GM12878 (cell line): ENCODE data around the gene MYO9B. TPM values are rescaled to one million over a fixed set of nuclear protein-coding genes. Genes with fewer than 3 reads are reported as not detected.

Experiments
- ATAC-seq: fragments of 200-7000 bp; cut with Tn5 transposase; 3 replicates; pipeline ENCODE4 v1.9.1; 2020; ENCODE audit warnings: mild to moderate bottlenecking, moderate library complexity
- BruUV-seq: library from RNA; stranded (reverse); fragments of 400-500 nt; replicated peaks from 2 replicates; lab custom pipeline; 2021; lab: Mats Ljungman, UMichigan
- CTCF ChIA-PET: fragments of 300-600 bp; sonication (Branson Sonifier 250); formaldehyde crosslinking; extraction: SDS; loops from one replicate; lab custom pipeline; 2021; ENCODE audit warnings: inconsistent platforms; lab: Yijun Ruan, JAX
- POLR2A ChIA-PET: fragments of 350-600 bp; formaldehyde crosslinking; extraction: SDS; loops from one replicate; lab custom pipeline; 2021; ENCODE audit warnings: inconsistent platforms; lab: Charles Lee
- RAD21 ChIA-PET: fragments of 300-600 bp; sonication (Branson Sonifier 250); formaldehyde crosslinking; loops from one replicate; lab custom pipeline; 2023; ENCODE audit warnings: antibody characterized with exemption; ENCODE audit not compliant: unreplicated experiment; lab: Charles Lee
- SMC1A ChIA-PET: fragments of 300-600 bp; sonication (Branson Sonifier 250); formaldehyde crosslinking; loops from one replicate; lab custom pipeline; 2023; ENCODE audit not compliant: unreplicated experiment, uncharacterized antibody; lab: Charles Lee
- DNase-seq: peaks from one replicate; pipeline ENCODE4 v3.0.0-alpha.2; 2011; ENCODE audit warnings: low read depth, low spot score
- FAIRE-seq: peaks from 3 replicates; lab custom pipeline; 2011; peaks lifted over from hg19 to GRCh38; lab: Jason Lieb, UNC
- H2AFZ ChIP-seq: 2 replicates; pipeline ENCODE4 v1.6.0; 2011; ENCODE audit warnings: low read depth, low read length, control low read depth; ENCODE audit not compliant: control insufficient read depth
- H3K27ac ChIP-seq: 2 replicates; pipeline ENCODE4 v1.5.1; 2011; ENCODE audit warnings: control low read depth; ENCODE audit not compliant: control insufficient read depth, insufficient read depth
- H3K27me3 ChIP-seq, 2 experiments: replicated peaks in 1 of 2; 2 replicates each; pipeline versions ENCODE4 v1.6.0 to v1.6.1; 2011; ENCODE audit warnings: low read length in 1 of 2; ENCODE audit not compliant: control insufficient read depth in 2 of 2, insufficient read depth in 2 of 2
- H3K36me3 ChIP-seq, 2 experiments: 2 replicates each; pipeline ENCODE4 v1.5.1; 2011; ENCODE audit warnings: low read length in 1 of 2; ENCODE audit not compliant: control insufficient read depth in 2 of 2, insufficient read depth in 2 of 2
- H3K4me1 ChIP-seq: 2 replicates; pipeline ENCODE4 v1.6.1; 2011; ENCODE audit warnings: mild to moderate bottlenecking, low read length, moderate library complexity, mixed read lengths; ENCODE audit not compliant: control insufficient read depth, insufficient read depth
- H3K4me2 ChIP-seq: 2 replicates; pipeline ENCODE4 v1.6.0; 2011; ENCODE audit warnings: control low read depth; ENCODE audit not compliant: control insufficient read depth, insufficient read depth
- H3K4me3 ChIP-seq: fragments of 200-600 bp; sonication (generic); 2 replicates; pipeline ENCODE4 v1.5.1; 2016
- H3K79me2 ChIP-seq: 2 replicates; pipeline ENCODE4 v1.6.0; 2011; ENCODE audit warnings: low read length; ENCODE audit not compliant: control insufficient read depth, insufficient read depth
- H3K9ac ChIP-seq: 2 replicates; pipeline ENCODE4 v1.8.0; 2011; ENCODE audit warnings: low read length, control low read depth, mixed read lengths; ENCODE audit not compliant: control insufficient read depth, insufficient read depth
- H3K9me3 ChIP-seq: replicated peaks from 3 replicates; pipeline ENCODE4 v1.5.1; 2011; ENCODE audit warnings: mild to moderate bottlenecking, low read length; ENCODE audit not compliant: control insufficient read depth, insufficient read depth
- H4K20me1 ChIP-seq: 2 replicates; pipeline ENCODE4 v1.6.0; 2011; ENCODE audit not compliant: control insufficient read depth, insufficient read depth
- CHD1 ChIP-seq: IDR thresholded peaks from 2 replicates; pipeline ENCODE4 v1.6.1; 2012; ENCODE audit warnings: low read depth, low read length, improper control_type of control experiment
- KLF5 ChIP-seq: fragments of 450-650 bp; IDR thresholded peaks from 2 replicates; pipeline ENCODE4 v1.6.1; 2014; ENCODE audit warnings: mild to moderate bottlenecking; ENCODE audit not compliant: partially characterized antibody
- POLR2A ChIP-seq: IDR thresholded peaks from 2 replicates; pipeline ENCODE4 v1.6.1; 2011; ENCODE audit warnings: low read depth, mild to moderate bottlenecking, low read length
- POLR2AphosphoS2 ChIP-seq: IDR thresholded peaks from 2 replicates; pipeline ENCODE4 v1.6.1; 2011; ENCODE audit warnings: low read depth, mild to moderate bottlenecking, low read length, improper control_type of control experiment, moderate library complexity
- SMAD1 ChIP-seq: fragments of 450-650 bp; IDR thresholded peaks from 2 replicates; pipeline ENCODE4 v1.6.1; 2018; ENCODE audit warnings: mild to moderate bottlenecking, low read depth; ENCODE audit not compliant: partially characterized antibody
- ZNF217 ChIP-seq: fragments of 450-650 bp; IDR thresholded peaks from 2 replicates; pipeline ENCODE4 v1.6.1; 2017; ENCODE audit warnings: antibody characterized with exemption, mild to moderate bottlenecking
- WGBS: methylation state at CpG from one replicate; pipeline ENCODE4 v1.1.6; 2016; ENCODE audit warnings: low lambda C conversion rate; ENCODE audit not compliant: insufficient replicate concordance, insufficient coverage; ENCODE audit errors: missing lambda C conversion rate; 5-methylcytosine and 5-hydroxymethylcytosine counted together
- in situ Hi-C: fragments of 300-500 bp; cut with MboI; formaldehyde crosslinking; loops from 9 replicates; pipeline ENCODE4 v1.14.3; 2018; ENCODE audit warnings: mixed read lengths
- intact Hi-C: fragments of 100-400 bp; cut with micrococcal nuclease; formaldehyde crosslinking; loops from one replicate; pipeline ENCODE4 v1.14.2; 2022; ENCODE audit not compliant: unreplicated experiment
- polyA plus RNA-seq, 11 experiments: library from polyadenylated mRNA; depleted of rRNA in 4 of 11; unstranded in 6 of 11; stranded (reverse) in 5 of 11; fragments of >200 nt; fragmentation: Nextera tagmentation in 4 of 11; fragmentation: Illumina TruSeq in 1 of 11; extraction: Ambion mirVana in 4 of 11; extraction: Trizol in 1 of 11; gene quantifications; 1 replicate in 1 of 11; 2 replicates in 10 of 11; pipeline versions ENCODE4 v1.2.1 to v1.2.3, GENCODE V29; 2011 to 2016; ENCODE audit warnings: inconsistent platforms in 2 of 11, missing spikeins in 2 of 11, low read depth in 1 of 11
- total RNA-seq, 4 experiments: library from RNA; depleted of rRNA in 3 of 4; stranded (reverse); fragments of >200 nt in 3 of 4; fragmentation: Illumina TruSeq in 1 of 4; extraction: Trizol in 1 of 4; gene quantifications; 2 replicates each; pipeline versions ENCODE4 v1.2.1 to v1.2.3, GENCODE V29; 2013 to 2021

Gene MYO9B
- total and polyA plus RNA-seq, 10 of the 15 experiments (the other 5 are each of a cell fraction or from before 2014, with no cell fraction given), result 5.4 to 165 (median 45.8) TPM

GRCh38 chr19:17070421-17070820 is 5.2 kb upstream of the MYO9B start:
- CTCF ChIA-PET, result interaction anchor here (0.6 to 1.4 kb wide), 6 partner anchors 10 to 423 kb away, joined by 3 to 4 read pairs (median 4); no protein-coding TSS in a partner anchor
- H3K9ac ChIP-seq, result no peak overlapping the region
- no peak overlapping the region for H3K4me3 ChIP-seq
- no peaks in the 10 kb centered on the region for H3K9me3 ChIP-seq
- no peak overlapping the region for H3K27ac ChIP-seq
- SMC1A ChIA-PET, result interaction anchor here (0.6 to 2.1 kb wide), 3 partner anchors 55 to 209 kb away, joined by 3 to 6 read pairs (median 3); no protein-coding TSS in a partner anchor
- RAD21 ChIA-PET, result interaction anchor here (0.7 to 5.9 kb wide), 2 partner anchors 165 to 234 kb away, joined by 3 to 21 read pairs; no protein-coding TSS in a partner anchor
- H3K79me2 ChIP-seq, result peaks cover 41% of the 10 kb centered on the region
- WGBS, result 91% methylated on average over 11 of the region's 12 CpGs
- H3K36me3 ChIP-seq, result peaks cover 3 to 15% of the 10 kb centered on the region in 2 experiments; a peak in 3 of 4 replicates
- no peak for ATAC-seq
- H2AFZ ChIP-seq, result no peak overlapping the region
- no peak for DNase-seq
- no peak overlapping the region; the same call in 1 of the 2 replicates for H3K4me2 ChIP-seq
- intact Hi-C loops, result no loop called here
- H3K4me1 ChIP-seq, result peaks cover 27% of the 10 kb centered on the region
- no peak for FAIRE-seq
- TF ChIP-seq POLR2A (0 out of 2 replicates have a peak, but pooled peaks have one; percentile 21), KLF5 (no peak)
- POLR2A ChIA-PET, result interaction anchor here (0.5 to 0.6 kb wide), 2 partner anchors 20 to 100 kb away, joined by 4 to 7 read pairs; no protein-coding TSS in a partner anchor
- H4K20me1 ChIP-seq, result no peaks in the 10 kb centered on the region
- BruUV-seq, result no TSS peak
- H3K27me3 ChIP-seq, result no peaks in the 10 kb centered on the region
- in situ Hi-C loops, result loop anchor here (5.0 kb wide), 1 partner anchor 217 kb away; no protein-coding TSS in a partner anchor

- no peak overlapping the region for H3K4me3 ChIP-seq
- H3K36me3 ChIP-seq, result peaks cover 3 to 15% of the 10 kb centered on the region in 2 experiments; a peak in 3 of 4 replicates
- WGBS, result 93% methylated on average over 7 of the region's 7 CpGs
- H2AFZ ChIP-seq, result no peak overlapping the region
- H3K27me3 ChIP-seq, result no peaks in the 10 kb centered on the region
- ChIA-PET SMC1A (interaction anchor here (1.4 to 2.1 kb wide), 3 partner anchors 190 to 210 kb away, joined by 3 to 9 read pairs (median 6); partner anchors contain the start of gene ANKLE1), POLR2A (interaction anchor here (0.5 to 0.6 kb wide), 2 partner anchors 19 to 99 kb away, joined by 4 to 7 read pairs; no protein-coding TSS in a partner anchor), RAD21 (interaction anchor here (0.7 to 1.6 kb wide), 2 partner anchors 113 to 235 kb away, joined by 3 to 7 read pairs; no protein-coding TSS in a partner anchor), CTCF (interaction anchor here (0.6 kb wide), 1 partner anchor 11 kb away, joined by 4 read pairs; no protein-coding TSS in a partner anchor)
- H3K9ac ChIP-seq, result no peak overlapping the region
- BruUV-seq, result no TSS peak
- TF ChIP-seq SMAD1, result no peak
- no peak for TF ChIP-seq ZNF217
- TF ChIP-seq CHD1, result no peak
- no peak for TF ChIP-seq POLR2AphosphoS2
- H3K27ac ChIP-seq, result no peak overlapping the region
- H4K20me1 ChIP-seq, result no peaks in the 10 kb centered on the region
- no peak for ATAC-seq
- intact Hi-C loops, result no loop called here
- H3K79me2 ChIP-seq, result peaks cover 44% of the 10 kb centered on the region
- peaks cover 26% of the 10 kb centered on the region for H3K4me1 ChIP-seq
- H3K4me2 ChIP-seq, result no peak overlapping the region
- in situ Hi-C loops, result loop anchor here (5.0 kb wide), 1 partner anchor 216 kb away; no protein-coding TSS in a partner anchor
- no peak for FAIRE-seq
- H3K9me3 ChIP-seq, result no peaks in the 10 kb centered on the region
- no peak for DNase-seq
Observed at GRCh38 chr19:17070912-17071311, 4.7 kb upstream of the MYO9B start.
